Upper lobe of left lung (tissue), 6 donors: ENCODE measurements around the gene UNC13B. TPM values are rescaled to one million over a fixed set of nuclear protein-coding genes. Genes with fewer than 3 reads are reported as not detected.

Experiments
- ATAC-seq, 2 donors: fragments of 200-7000 bp; cut with Tn5 transposase; one replicate each; pipeline ENCODE4 v1.9.1; 2022; ENCODE audit warnings: mild to moderate bottlenecking in 2 of 2, moderate library complexity in 2 of 2; ENCODE audit not compliant: low FRiP score in 2 of 2
- DNase-seq, 2 donors: peaks; one replicate each; pipeline ENCODE4 v3.0.0-alpha.2; 2019 to 2020
- H3K27ac ChIP-seq, 4 donors: fragments of 200-600 bp; sonication (generic); one replicate each; pipeline ENCODE4 v1.5.1; 2016 to 2019
- H3K27me3 ChIP-seq, 4 donors: fragments of 200-600 bp; sonication (generic); one replicate each; pipeline ENCODE4 v1.5.1; 2017 to 2019
- H3K36me3 ChIP-seq, 4 donors: fragments of 200-600 bp; sonication (generic); one replicate each; pipeline ENCODE4 v1.5.1; 2016 to 2019
- H3K4me1 ChIP-seq, 4 donors: fragments of 200-600 bp; sonication (generic); one replicate each; pipeline ENCODE4 v1.5.1; 2018 to 2019
- H3K4me3 ChIP-seq, 4 donors: fragments of 200-600 bp; sonication (generic); one replicate each; pipeline ENCODE4 v1.5.1; 2017 to 2019; ENCODE audit warnings: mild to moderate bottlenecking in 2 of 4, moderate library complexity in 1 of 4
- H3K9me3 ChIP-seq, 4 donors: fragments of 200-600 bp; sonication (generic); one replicate each; pipeline ENCODE4 v1.5.1; 2018 to 2019
- CTCF ChIP-seq, 6 experiments: fragments of 450-650 bp in 4 of 6; fragments of 200-600 bp in 2 of 6; sonication (generic) in 2 of 6; IDR thresholded peaks; one replicate each; pipeline ENCODE4 v1.5.1; 2016 to 2019; ENCODE audit warnings: antibody characterized with exemption in 6 of 6
- EP300 ChIP-seq, 4 donors: sonication (generic); formaldehyde crosslinking; IDR thresholded peaks; one replicate each; pipeline ENCODE4 v1.5.1; 2017; ENCODE audit warnings: antibody characterized with exemption in 4 of 4, control low read depth in 2 of 4
- POLR2A ChIP-seq, 4 donors: fragments of 450-650 bp; IDR thresholded peaks; one replicate each; pipeline ENCODE4 v1.5.1; 2016 to 2017; ENCODE audit warnings: antibody characterized with exemption in 4 of 4, mild to moderate bottlenecking in 2 of 4
- POLR2AphosphoS5 ChIP-seq, 2 donors: sonication (generic); formaldehyde crosslinking; IDR thresholded peaks; one replicate each; pipeline ENCODE4 v1.5.1; 2017; ENCODE audit warnings: antibody characterized with exemption in 2 of 2
- WGBS, 2 donors: methylation state at CpG; one replicate each; pipeline ENCODE4 v1.1.5; 2017 to 2018; 5-methylcytosine and 5-hydroxymethylcytosine counted together
- total RNA-seq, 6 donors: library from RNA; depleted of rRNA in 4 of 6; stranded (reverse); fragments of >200 nt in 4 of 6; gene quantifications; one replicate each; pipeline versions ENCODE4 v1.1.0 to v1.2.1, GENCODE V29; 2016 to 2021
- donor health status: DM: no; HTN: no; CAD: no; lungs with moderate emphysema.
- donor health status: DM: no; HTN: yes; CAD: no; lungs with severe emphysema.

Gene UNC13B
- total RNA-seq, 6 donors from 2014 or later, result 68.3 to 300 (median 151) TPM

- Histone ChIP-seq H3K9me3 (no peaks in the 10 kb centered on the region), H3K4me3 (no peak overlapping the region), H3K36me3 (no peaks in the 10 kb centered on the region), H3K27ac (no peak overlapping the region), H3K4me1 (no peaks in the 10 kb centered on the region), H3K27me3 (no peaks in the 10 kb centered on the region)
- no peak for TF ChIP-seq POLR2AphosphoS5 (IDR thresholded peaks at IDR 0.05)
- no peak for TF ChIP-seq POLR2A (IDR thresholded peaks at IDR 0.05)
- no peak for TF ChIP-seq EP300 (IDR thresholded peaks at IDR 0.05)
- TF ChIP-seq CTCF (IDR thresholded peaks at IDR 0.05), result no peak
- DNase-seq (no peak), ATAC-seq (no peak)
- WGBS, 2 donors, result 46 to 68% methylated on average over 1 of the region's 1 CpG
Observed at GRCh38 chr9:35436933-35437332, 275.1 kb downstream of the UNC13B start.

GRCh38 chr9:35446012-35446411, 284.2 kb downstream of the UNC13B start:
- no peak for ATAC-seq
- no peak for DNase-seq
- 87% methylated on average over 3 of the region's 3 CpGs for WGBS, 2 donors

DNA sequence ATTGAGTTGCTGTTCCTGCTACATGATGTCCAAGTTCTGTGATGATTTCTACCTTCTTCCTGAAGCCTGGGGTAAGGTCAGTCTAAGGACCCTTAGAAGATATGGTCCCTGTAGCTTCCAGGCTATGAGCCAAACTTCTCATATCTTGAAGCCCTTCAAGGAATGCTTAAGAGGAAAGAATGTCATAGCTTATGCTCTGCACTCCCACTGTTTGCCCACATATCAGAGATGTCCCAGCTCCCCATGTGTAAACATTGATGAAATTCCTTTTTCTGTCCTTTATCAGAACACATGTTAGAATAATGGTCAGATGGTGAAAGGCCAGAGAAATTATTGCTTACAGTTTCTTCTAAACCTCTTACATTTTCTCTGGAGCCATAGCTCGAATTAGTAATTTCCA, 286.7 kb downstream of the UNC13B start:
- TF ChIP-seq EP300 (IDR thresholded peaks at IDR 0.05), result no peak
- TF ChIP-seq CTCF (IDR thresholded peaks at IDR 0.05), result no peak
- no peak for TF ChIP-seq POLR2A (IDR thresholded peaks at IDR 0.05)
- TF ChIP-seq POLR2AphosphoS5 (IDR thresholded peaks at IDR 0.05), result no peak
- no peak for DNase-seq
- ATAC-seq, result no peak

More at GRCh38 chr9:35446012-35446411, 284.2 kb downstream of the UNC13B start:
- no peak for TF ChIP-seq CTCF (IDR thresholded peaks at IDR 0.05)
- no peak for TF ChIP-seq POLR2A (IDR thresholded peaks at IDR 0.05)
- no peak for TF ChIP-seq EP300 (IDR thresholded peaks at IDR 0.05)
- TF ChIP-seq POLR2AphosphoS5 (IDR thresholded peaks at IDR 0.05), result no peak
- Histone ChIP-seq H3K27ac (no peak overlapping the region), H3K4me1 (no peaks in the 10 kb centered on the region), H3K9me3 (no peaks in the 10 kb centered on the region), H3K36me3 (no peaks in the 10 kb centered on the region), H3K27me3 (no peaks in the 10 kb centered on the region), H3K4me3 (no peak overlapping the region)

DNA sequence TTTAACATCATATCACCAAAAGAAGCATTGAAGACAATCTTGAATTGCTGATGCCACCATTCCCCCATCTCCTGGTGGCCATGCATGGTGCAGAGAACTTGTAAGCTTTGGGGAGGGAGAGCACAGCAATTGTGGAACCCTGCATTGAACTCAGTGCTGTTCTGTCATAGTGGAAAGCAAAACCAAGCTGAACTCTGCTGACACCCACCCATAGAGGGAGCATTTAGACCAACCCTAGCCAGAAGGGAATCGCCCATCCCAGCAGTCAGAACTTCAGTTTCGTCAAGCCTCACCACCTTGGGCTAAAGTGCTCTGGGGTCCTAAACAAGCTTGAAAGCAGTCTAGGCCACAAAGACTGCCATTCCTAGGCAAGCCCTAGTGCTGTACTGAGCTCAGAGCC, 290.7 kb downstream of the UNC13B start:
- H3K4me1 ChIP-seq, result no peaks in the 10 kb centered on the region
- DNase-seq (no peak), ATAC-seq (no peak)
- H3K9me3 ChIP-seq, result peaks cover 0 to 4% (median 0%) of the 10 kb centered on the region in 4 donors
- WGBS, 2 donors, result 90% methylated on average over 2 of the region's 2 CpGs; no CpG with 5 or more reads in 1 of the 2 donors
- H3K4me3 ChIP-seq, result no peak overlapping the region
- no peak overlapping the region for H3K27ac ChIP-seq
- H3K36me3 ChIP-seq, result no peaks in the 10 kb centered on the region
- H3K27me3 ChIP-seq, result no peaks in the 10 kb centered on the region
- TF ChIP-seq POLR2A (IDR thresholded peaks at IDR 0.05) (no peak), POLR2AphosphoS5 (IDR thresholded peaks at IDR 0.05) (no peak), CTCF (IDR thresholded peaks at IDR 0.05) (no peak), EP300 (IDR thresholded peaks at IDR 0.05) (no peak)

More for the DNA sequence above, 286.7 kb downstream of the UNC13B start:
- Histone ChIP-seq H3K9me3 (no peaks in the 10 kb centered on the region), H3K27me3 (no peaks in the 10 kb centered on the region), H3K36me3 (no peaks in the 10 kb centered on the region), H3K27ac (no peak overlapping the region), H3K4me3 (no peak overlapping the region), H3K4me1 (no peaks in the 10 kb centered on the region)
- WGBS, 2 donors, result 61 to 70% methylated on average over 1 of the region's 1 CpG

- Histone ChIP-seq H3K9me3 (peaks cover 0 to 4% (median 0%) of the 10 kb centered on the region in 4 donors), H3K36me3 (no peaks in the 10 kb centered on the region), H3K4me1 (no peaks in the 10 kb centered on the region), H3K4me3 (no peak overlapping the region), H3K27me3 (no peaks in the 10 kb centered on the region), H3K27ac (no peak overlapping the region)
- TF ChIP-seq CTCF (IDR thresholded peaks at IDR 0.05), result no peak
- no peak for TF ChIP-seq EP300 (IDR thresholded peaks at IDR 0.05)
- TF ChIP-seq POLR2A (IDR thresholded peaks at IDR 0.05), result no peak
- no peak for TF ChIP-seq POLR2AphosphoS5 (IDR thresholded peaks at IDR 0.05)
- ATAC-seq (no peak), DNase-seq (no peak)
- WGBS, 2 donors, result 80 to 97% methylated on average over 2 of the region's 2 CpGs
Observed at GRCh38 chr9:35453786-35454185, 292.0 kb downstream of the UNC13B start.
